DOHH2 (cell line): Measurements from ENCODE around the gene FXYD4.

Source experiments
- EZH2phosphoT487 ChIP-seq: fragments of 200-600 bp; sonication (generic); IDR thresholded peaks from 2 replicates; pipeline ENCODE4 v1.6.1; 2017; ENCODE audit warnings: borderline replicate concordance, mild to moderate bottlenecking, antibody characterized with exemption, low read length, moderate library complexity, mixed read lengths
- TF ChIP-seq, protein P1 (sequence below): fragments of 200-600 bp; sonication (generic); IDR thresholded peaks from one replicate; pipeline ENCODE4 v1.5.1; 2014; ENCODE audit warnings: antibody characterized with exemption, mild to moderate bottlenecking, low read depth, low read length; ENCODE audit not compliant: poor library complexity, severe bottlenecking

DNA sequence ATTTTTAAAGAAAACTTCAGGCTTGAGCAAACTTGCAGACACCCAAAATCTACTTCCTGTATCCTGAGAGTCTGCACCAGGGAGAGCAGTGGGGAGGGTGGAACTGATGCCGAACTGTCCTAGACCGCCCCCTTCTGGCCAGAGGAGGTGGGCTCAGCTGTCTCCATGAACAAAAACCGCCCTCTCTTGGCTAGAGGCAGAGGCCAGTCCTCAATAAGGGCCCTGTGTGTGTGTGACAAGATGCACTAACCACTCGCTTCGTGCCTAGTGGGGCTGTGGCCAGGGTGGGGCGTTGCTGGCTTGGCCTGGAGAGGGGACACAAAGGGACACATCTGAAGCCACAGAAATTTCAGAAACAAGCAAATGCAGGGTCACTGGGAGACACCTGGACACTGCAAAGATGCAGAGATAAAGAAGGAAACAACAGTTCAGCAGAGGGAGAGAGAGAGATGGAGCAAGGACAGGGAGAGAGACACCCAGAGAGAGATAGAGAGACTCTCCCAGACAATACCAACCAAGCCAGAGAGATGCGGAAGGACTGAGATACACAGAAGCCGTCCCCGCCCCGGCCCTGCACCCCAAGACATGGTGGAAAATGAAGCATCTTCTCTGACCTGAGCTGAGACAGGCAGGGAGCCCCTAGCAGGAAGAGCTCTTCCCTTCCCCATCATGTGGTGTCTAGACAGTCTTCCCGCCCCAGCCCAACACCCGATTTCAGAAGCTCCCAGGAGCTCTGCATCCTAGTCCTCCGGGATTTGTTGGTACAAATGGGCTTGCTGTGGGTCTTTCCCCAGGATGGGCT, 22.7 kb upstream of the FXYD4 start:
- TF ChIP-seq, protein P1, sequence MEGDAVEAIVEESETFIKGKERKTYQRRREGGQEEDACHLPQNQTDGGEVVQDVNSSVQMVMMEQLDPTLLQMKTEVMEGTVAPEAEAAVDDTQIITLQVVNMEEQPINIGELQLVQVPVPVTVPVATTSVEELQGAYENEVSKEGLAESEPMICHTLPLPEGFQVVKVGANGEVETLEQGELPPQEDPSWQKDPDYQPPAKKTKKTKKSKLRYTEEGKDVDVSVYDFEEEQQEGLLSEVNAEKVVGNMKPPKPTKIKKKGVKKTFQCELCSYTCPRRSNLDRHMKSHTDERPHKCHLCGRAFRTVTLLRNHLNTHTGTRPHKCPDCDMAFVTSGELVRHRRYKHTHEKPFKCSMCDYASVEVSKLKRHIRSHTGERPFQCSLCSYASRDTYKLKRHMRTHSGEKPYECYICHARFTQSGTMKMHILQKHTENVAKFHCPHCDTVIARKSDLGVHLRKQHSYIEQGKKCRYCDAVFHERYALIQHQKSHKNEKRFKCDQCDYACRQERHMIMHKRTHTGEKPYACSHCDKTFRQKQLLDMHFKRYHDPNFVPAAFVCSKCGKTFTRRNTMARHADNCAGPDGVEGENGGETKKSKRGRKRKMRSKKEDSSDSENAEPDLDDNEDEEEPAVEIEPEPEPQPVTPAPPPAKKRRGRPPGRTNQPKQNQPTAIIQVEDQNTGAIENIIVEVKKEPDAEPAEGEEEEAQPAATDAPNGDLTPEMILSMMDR: peak; percentile 96
- TF ChIP-seq EZH2phosphoT487: no peak
